Measurements from ENCODE around the gene TRIM71. TPM values are rescaled to one million over a fixed set of nuclear protein-coding genes. Genes with fewer than 3 reads are reported as not detected.
"Not testable (repeated sequence)": the region's sequence is repeated elsewhere in the genome, so short reads cannot be mapped to it uniquely, and the experiment has no call there.

The TRIM71 gene
- total and polyA plus RNA-seq, 2 of the 13 experiments (the other 11 are each of a cell fraction or from before 2014, with no cell fraction given) = 21.7 to 76.9 TPM

DNA sequence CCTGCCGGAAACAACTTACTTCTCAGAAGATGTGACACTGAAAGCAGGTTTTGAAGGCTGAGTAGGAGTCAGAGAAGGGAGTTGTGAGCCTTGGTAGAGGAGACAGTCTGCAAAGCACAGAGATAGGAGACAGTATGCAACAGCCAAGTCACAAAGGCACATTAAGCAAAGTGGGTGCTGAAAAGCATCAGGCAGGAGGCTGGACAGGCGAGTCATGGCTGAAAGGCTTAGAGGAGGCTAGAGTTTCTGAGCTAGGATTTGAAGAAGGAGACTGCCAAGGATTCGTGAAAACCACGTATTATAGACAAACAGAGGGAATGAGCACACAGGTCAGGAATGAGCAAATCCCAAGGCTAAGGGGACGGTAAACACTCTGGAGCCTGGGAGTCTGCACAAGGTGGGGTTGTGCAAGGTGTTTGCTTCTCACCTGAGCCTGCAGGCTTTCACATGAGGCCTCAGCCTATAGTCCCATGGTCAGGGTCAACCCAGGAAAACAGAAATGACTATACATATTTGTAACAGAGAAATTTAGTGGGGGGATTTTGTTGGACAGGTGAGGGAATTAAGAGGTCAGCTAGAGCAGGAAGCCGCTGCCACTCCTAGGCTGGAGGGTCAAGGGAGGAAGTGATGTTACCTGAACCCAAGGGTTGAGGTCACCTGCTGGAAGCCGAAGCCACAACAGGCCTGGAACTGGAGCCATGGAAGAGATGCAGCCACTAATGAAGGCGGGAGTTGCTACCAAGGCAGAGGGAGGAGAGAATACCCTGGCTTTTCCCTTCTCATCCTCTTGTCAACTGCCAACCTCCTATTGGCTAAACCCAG is 23.1 kb upstream of the TRIM71 start (continued):
- TF ChIP-seq, protein P1, sequence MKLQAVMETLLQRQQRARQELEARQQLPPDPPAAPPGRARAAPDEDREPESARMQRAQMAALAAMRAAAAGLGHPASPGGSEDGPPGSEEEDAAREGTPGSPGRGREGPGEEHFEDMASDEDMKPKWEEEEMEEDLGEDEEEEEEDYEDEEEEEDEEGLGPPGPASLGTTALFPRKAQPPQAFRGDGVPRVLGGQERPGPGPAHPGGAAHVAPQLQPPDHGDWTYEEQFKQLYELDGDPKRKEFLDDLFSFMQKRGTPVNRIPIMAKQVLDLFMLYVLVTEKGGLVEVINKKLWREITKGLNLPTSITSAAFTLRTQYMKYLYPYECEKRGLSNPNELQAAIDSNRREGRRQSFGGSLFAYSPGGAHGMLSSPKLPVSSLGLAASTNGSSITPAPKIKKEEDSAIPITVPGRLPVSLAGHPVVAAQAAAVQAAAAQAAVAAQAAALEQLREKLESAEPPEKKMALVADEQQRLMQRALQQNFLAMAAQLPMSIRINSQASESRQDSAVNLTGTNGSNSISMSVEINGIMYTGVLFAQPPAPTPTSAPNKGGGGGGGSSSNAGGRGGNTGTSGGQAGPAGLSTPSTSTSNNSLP (IDR thresholded peaks at IDR 0.05; ENCODE audit: low read depth, low read length) = 0 out of 2 replicates have a peak, but pooled peaks have one; percentile 19
- 0 out of 2 replicates have a peak, but pooled peaks have one; percentile 49 for TF ChIP-seq ZBTB7A (CRISPR knock-in tag; IDR thresholded peaks at IDR 0.05)
- peak; percentile 30; the same call in 1 of the 2 replicates for TF ChIP-seq SALL2 (CRISPR knock-in tag; IDR thresholded peaks at IDR 0.05)
- TF ChIP-seq, protein P2, sequence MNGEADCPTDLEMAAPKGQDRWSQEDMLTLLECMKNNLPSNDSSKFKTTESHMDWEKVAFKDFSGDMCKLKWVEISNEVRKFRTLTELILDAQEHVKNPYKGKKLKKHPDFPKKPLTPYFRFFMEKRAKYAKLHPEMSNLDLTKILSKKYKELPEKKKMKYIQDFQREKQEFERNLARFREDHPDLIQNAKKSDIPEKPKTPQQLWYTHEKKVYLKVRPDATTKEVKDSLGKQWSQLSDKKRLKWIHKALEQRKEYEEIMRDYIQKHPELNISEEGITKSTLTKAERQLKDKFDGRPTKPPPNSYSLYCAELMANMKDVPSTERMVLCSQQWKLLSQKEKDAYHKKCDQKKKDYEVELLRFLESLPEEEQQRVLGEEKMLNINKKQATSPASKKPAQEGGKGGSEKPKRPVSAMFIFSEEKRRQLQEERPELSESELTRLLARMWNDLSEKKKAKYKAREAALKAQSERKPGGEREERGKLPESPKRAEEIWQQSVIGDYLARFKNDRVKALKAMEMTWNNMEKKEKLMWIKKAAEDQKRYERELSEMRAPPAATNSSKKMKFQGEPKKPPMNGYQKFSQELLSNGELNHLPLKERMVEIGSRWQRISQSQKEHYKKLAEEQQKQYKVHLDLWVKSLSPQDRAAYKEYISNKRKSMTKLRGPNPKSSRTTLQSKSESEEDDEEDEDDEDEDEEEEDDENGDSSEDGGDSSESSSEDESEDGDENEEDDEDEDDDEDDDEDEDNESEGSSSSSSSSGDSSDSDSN (CRISPR knock-in tag; IDR thresholded peaks at IDR 0.05) = peak; percentile 63
- TF ChIP-seq, protein P3, sequence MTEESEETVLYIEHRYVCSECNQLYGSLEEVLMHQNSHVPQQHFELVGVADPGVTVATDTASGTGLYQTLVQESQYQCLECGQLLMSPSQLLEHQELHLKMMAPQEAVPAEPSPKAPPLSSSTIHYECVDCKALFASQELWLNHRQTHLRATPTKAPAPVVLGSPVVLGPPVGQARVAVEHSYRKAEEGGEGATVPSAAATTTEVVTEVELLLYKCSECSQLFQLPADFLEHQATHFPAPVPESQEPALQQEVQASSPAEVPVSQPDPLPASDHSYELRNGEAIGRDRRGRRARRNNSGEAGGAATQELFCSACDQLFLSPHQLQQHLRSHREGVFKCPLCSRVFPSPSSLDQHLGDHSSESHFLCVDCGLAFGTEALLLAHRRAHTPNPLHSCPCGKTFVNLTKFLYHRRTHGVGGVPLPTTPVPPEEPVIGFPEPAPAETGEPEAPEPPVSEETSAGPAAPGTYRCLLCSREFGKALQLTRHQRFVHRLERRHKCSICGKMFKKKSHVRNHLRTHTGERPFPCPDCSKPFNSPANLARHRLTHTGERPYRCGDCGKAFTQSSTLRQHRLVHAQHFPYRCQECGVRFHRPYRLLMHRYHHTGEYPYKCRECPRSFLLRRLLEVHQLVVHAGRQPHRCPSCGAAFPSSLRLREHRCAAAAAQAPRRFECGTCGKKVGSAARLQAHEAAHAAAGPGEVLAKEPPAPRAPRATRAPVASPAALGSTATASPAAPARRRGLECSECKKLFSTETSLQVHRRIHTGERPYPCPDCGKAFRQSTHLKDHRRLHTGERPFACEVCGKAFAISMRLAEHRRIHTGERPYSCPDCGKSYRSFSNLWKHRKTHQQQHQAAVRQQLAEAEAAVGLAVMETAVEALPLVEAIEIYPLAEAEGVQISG (CRISPR knock-in tag; IDR thresholded peaks at IDR 0.05) = 0 out of 2 replicates have a peak, but pooled peaks have one; percentile 45
- no peak for TF ChIP-seq NPAS2 (CRISPR knock-in tag; IDR thresholded peaks at IDR 0.05; ENCODE audit: borderline replicate concordance)

DNA sequence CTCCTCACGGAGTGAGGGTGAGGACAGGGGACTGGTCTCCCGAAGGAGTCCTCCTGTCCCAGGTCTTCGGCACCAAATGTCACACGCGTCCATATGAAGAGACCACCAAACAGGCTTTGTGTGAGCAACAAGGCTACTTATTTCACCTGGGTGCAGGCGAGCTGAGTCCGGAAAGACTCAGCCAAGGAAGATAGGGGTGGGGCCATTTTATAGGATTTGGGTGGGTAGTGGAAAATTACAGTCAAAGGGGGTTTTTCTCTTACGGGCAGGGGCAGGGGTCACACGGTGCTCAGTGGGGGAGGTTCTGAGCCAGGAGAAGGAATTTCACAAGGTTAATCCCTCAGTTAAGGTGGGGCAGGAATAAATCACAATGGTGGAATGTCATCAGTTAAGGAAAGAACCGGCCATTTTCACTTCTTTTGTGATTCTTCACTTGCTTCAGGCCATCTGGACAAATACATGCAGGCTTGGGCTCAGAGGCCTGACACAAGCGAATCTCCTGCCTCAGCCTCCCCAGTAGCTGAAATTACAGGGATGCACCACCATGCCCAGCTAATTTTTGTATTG is 21.3 kb upstream of the TRIM71 start:
- ATAC-seq; H3K9me3 ChIP-seq (ENCODE audit: low read length); H3K4me3 ChIP-seq (replicated peaks in 1 of 3; ENCODE audit: insufficient read depth in 1 of 3, low read depth in 2 of 3, low read length in 3 of 3); in situ Hi-C loops (cut with HindIII; ENCODE audit: extremely low pct_ligation_motif_present, low pct_unique_long_range_greater_than_20kb); H3K4me2 ChIP-seq (ENCODE audit: low read depth, low read length); FAIRE-seq; intact Hi-C loops (cut with micrococcal nuclease; ENCODE audit: unreplicated experiment); BruUV-seq (replicated peaks); H3K36me3 ChIP-seq (replicated peaks in 1 of 2; ENCODE audit: control insufficient read depth in 1 of 2, insufficient read depth in 2 of 2, low read length in 2 of 2); H4K20me1 ChIP-seq (ENCODE audit: insufficient read depth, low read length); DNase-seq (ENCODE audit: low spot score); H3K27me3 ChIP-seq (ENCODE audit: control insufficient read depth in 1 of 2, insufficient read depth in 2 of 2, low read length in 2 of 2); H2AFZ ChIP-seq (ENCODE audit: low read length); H3K79me2 ChIP-seq (ENCODE audit: insufficient read depth, low read length); CTCF ChIA-PET (ENCODE audit: low intra/inter-chr PET ratio, low total read pairs); H3K9ac ChIP-seq (ENCODE audit: insufficient read depth, low read depth, low read length): not testable (repeated sequence)
- Histone ChIP-seq H3K4me1 (ENCODE audit: insufficient read depth, low read length) (peaks cover 62% of the 10 kb centered on the region), H3K27ac (ENCODE audit: extremely low read length, insufficient read depth, low read length) (peak overlapping the region; percentile 33)
- WGBS (ENCODE audit: low lambda C conversion rate) = 91% methylated on average over 11 of the region's 11 CpGs
- POLR2A ChIA-PET = interaction anchor here (1.5 kb wide), 1 partner anchor 17 kb away, joined by 5 read pairs; no protein-coding TSS in a partner anchor

All from HepG2 (cell line).